Measurements from ENCODE around the gene WWOX. TPM values are rescaled to one million over a fixed set of nuclear protein-coding genes. Genes with fewer than 3 reads are reported as not detected.

The WWOX gene
- total and polyA plus RNA-seq, 2 of the 8 experiments (the other 6 are each of a cell fraction or from before 2014, with no cell fraction given) = 5.4 to 16.7 TPM

DNA sequence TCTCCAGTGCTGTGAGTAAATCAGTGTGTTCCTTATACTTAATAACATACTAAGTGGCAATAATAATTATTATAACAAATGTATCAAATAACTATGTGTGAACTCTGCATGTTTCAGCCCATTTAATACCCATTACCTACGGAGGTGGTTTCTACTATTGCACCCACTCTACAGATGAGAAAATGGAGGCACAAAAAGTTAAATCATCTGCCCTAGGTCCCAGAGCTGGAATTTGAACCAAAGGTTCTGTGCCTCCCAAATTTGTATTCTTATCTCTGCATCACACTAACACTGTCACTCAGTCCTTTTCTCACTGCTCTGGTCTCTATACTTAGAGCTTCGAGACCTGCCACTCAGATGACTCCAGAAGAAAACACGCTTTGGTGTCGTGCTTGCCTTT is 1084.1 kb downstream of the WWOX start (continued):
- TF ChIP-seq RNF2 (IDR thresholded peaks at IDR 0.05; ENCODE audit: borderline replicate concordance, low read depth, low read length, missing control alignments, poor library complexity, severe bottlenecking) = no peak
- no peak for TF ChIP-seq SIN3A (conservative IDR thresholded peaks at IDR 0.05 in 1 of 2, IDR thresholded peaks at IDR 0.05 in 1 of 2; ENCODE audit: low read depth in 1 of 2, low read length in 2 of 2)
- no peak for TF ChIP-seq FOSL1 (IDR thresholded peaks at IDR 0.05; ENCODE audit: insufficient read depth, low read depth, low read length)
- no peak for TF ChIP-seq SP4 (IDR thresholded peaks at IDR 0.05; ENCODE audit: low read length)

Measured in H1 (cell line).